GM18861 (cell line): ENCODE data around the gene RETN.
"Not testable (repeated sequence)": the region's sequence is repeated elsewhere in the genome, so short reads cannot be mapped to it uniquely, and the experiment has no call there.

Experiments
- ATAC-seq: cut with Tn5 transposase; IDR thresholded peaks from one replicate; pipeline ENCODE4 v1.9.1; 2021; ENCODE audit not compliant: unreplicated experiment

RETN gene

DNA sequence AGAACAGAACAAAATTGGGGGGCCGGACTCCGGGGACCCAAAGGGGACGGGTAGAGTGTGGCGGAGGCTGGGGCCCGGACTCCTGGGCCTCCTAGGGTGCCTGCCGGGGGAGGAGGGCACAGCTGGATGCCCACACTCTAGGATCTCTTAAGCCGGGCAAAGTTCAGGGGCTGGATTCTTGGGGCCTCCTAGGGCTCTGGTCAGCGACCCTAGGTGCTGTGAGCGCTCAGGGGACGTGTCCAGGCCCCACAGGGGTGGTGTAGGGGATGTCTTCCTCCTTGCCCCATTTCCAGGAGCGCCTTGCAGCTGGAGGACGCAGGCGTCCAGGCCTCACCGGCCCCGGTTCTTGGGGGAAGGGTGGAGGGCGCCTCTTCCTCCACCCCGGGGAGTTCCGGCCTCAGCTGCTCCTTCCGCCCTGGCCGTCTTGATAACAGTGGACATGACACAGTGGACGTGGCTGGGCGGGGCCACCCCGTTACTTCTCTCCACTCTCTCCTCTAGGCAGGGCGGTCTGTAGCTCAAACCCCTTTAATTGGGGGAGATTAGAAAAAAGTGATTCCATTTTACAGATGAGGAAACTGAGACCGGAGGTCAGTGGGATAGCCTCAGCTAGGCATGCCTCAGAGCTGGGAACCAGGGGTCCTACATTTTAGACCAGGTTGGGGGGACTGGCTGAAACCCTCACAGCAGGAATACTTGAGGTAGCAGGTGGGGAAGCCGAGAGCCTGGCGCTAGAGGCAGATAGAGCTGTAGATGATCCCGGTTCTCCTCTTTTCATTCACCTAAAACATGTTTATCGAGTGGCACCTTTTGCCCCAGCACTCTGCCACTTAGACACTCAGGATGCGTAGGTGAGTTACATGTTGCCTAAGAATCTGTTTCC lies 31.2 kb upstream of the RETN start:
- ATAC-seq, result no peak

GRCh38 chr19:7638802-7639465 lies 29.9 kb upstream of the RETN start:
- no peak for ATAC-seq

- ATAC-seq, result no peak
Observed at GRCh38 chr19:7639863-7640348, 28.9 kb upstream of the RETN start.

- no peak for ATAC-seq
Observed at GRCh38 chr19:7640803-7641202, 28.0 kb upstream of the RETN start.

DNA sequence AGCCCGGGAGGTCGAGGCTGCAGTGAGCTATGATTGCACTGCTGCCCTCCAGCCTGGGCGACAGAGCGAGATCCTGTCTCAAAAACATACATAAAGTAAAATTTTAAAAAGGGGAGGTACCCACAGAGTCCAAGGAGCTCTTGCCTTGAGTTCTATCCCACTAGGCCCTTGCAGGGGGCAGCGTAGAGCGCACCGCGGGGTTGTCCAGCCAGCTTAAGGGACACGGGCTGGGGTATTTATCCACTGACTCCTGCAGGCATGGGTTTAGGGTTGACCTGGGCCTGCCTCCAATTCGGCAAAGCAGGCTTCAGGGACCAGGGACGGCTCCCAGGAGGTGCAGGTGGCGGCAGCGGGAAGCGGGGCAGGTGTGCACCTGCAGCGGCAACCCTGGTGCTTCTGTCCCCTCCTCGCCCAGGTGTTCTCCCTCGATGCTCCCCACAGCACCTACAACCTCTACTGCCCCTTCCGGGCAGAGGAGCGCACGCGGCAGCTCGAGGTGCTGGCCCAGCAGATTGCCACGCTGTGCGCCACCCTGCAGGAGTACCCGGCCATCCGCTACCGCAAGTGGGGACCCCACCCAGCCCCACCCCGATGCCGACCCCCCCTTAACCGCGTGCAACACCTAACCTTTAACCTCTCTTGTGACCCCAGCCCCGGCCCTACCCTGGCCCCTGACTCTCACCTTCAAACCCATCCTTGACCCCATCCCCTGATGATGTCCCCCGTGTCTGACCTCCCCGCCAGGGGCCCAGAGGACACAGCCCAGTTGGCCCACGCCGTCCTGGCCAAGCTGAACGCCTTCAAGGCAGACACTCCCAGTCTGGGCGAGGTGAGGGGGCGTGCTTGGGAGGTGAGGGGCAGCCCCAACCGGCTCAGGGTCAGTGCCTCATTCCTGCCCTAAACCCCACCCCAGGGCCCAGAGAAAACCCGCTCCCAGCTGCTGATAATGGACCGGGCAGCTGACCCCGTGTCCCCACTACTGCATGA lies 27.3 kb upstream of the RETN start:
- no peak for ATAC-seq

- ATAC-seq, result no peak
Observed at GRCh38 chr19:7642295-7643030, 26.4 kb upstream of the RETN start.

GRCh38 chr19:7643031-7643415 lies 25.8 kb upstream of the RETN start:
- ATAC-seq, result no peak

- not testable (repeated sequence) for ATAC-seq
Observed at GRCh38 chr19:7643629-7644549, 25.0 kb upstream of the RETN start.

- no peak for ATAC-seq
Observed at GRCh38 chr19:7644550-7644877, 24.3 kb upstream of the RETN start.

- no peak for ATAC-seq
Observed at GRCh38 chr19:7645163-7645562, 23.7 kb upstream of the RETN start.

DNA sequence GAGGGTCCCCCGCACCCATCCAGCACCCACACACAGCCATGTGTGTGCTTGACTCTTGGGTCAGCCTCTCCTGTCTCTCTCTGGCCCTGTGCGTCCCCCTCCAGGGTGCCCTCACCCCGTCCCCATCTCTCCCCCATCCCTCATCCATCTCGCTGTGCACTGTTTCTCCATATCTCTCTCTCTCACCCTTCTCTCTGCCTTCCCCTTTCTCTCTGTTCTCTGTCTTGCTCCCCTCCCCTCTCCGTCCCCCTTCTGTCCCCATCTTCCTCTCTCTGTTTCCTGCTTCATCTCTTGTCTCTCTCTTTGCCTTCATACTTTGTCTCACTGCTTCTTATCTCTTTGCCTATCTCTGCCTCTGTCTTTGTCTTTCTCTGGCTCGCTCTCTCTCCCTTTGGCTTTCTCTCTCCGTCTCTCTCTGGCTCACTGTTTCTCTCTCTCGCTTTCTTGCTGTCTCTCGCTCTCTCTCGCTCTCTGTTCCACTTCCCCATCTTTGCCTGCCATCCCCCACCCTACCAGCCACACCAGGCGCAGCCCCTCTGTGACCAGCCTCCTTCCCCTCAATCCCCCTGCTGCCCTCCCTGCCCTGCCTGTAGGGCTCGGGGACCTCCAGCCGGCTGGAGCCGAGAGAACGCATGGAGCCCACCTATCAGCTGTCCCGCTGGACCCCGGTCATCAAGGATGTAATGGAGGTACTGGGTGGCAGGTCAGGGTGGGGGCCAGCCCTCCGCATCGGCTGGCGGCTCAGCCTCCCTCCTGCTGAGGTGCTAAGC lies 23.0 kb upstream of the RETN start:
- no peak for ATAC-seq

DNA sequence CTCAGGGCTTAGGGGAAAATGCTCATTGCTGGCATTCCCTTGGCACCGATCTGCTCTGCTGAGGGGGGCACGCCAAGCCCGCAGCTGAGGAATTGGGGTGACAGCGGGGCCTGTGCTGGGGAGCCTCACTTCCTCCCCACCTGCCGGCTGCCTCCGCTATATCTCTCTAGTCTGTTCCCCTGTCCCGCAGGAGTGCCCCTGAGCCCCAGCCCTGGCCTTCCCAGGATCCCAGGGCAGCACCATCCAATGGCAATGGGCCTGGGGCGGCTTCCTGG lies 22.5 kb upstream of the RETN start:
- ATAC-seq, result no peak

GRCh38 chr19:7647156-7647555 lies 21.7 kb upstream of the RETN start:
- no peak for ATAC-seq

DNA sequence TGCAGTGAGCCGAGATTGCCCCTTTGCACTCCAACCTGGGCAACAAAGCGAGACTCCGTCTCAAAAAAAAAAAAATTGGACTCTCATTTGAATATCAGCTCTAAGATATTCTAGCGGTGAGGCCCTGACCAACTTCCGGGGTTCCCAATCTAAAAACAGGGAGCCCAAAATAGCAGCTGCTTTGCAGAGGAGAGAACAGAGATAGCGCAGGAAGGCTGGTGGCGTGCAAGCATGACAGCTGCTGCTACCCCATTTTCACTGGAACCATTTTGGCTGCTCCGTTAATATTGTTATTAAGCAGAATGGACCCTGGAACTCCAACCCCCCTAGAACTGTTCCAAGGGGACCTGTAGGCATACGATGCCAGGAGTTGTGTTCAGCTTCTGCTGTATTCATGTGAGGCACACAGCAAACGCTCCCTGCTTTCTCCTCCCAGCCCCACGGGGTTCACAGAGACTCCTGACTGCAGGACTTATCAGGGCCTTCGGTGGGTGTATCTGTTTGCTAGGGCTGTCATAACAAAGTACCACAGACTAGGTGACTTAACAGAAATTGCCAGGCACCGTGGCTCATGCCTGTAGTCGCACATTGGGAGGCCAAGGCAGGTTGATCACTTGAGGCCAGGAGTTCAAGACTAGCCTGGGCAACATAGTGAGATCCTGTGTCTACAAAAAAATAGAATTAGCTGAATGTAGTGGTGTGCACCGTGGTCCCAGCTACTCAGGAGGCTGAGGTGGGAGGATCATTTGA lies 20.4 kb upstream of the RETN start:
- no peak for ATAC-seq

GRCh38 chr19:7650148-7650547 lies 18.7 kb upstream of the RETN start:
- ATAC-seq, result no peak

DNA sequence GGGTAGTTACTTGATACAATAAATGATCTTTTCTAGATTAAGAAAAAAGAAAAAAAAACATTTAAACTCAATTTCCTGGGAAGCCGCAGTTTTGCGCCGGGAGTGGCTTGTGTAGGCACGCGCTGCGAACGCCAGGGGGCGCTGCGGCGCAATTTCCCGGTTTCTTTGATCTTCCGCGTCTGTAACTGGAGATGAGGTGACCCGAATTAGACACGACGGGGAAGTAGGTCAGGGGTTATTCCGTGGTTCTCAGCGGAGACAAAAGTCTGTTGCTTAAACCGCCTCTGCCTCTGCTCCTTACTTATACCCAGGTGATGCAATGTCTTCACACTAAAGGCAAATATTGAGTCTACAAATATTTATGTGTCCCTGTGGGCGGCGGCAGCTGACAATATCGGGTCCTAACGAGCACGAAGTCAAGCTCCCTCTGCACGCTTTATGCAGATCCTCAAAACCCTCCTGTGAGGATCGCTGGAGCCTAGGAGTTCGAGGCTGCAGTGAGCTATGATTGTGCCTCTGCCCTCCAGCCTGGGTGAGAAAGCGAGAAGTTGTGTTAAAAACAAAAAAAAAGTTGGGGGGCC lies 16.7 kb upstream of the RETN start:
- no peak for ATAC-seq

GRCh38 chr19:7654401-7654800 lies 14.4 kb upstream of the RETN start:
- no peak for ATAC-seq

GRCh38 chr19:7655581-7655980 lies 13.3 kb upstream of the RETN start:
- ATAC-seq, result no peak
